NK-92 (cell line): ENCODE measurements around the gene GLTPD2.

ENCODE experiments used
- DNase-seq: peaks from one replicate; lab custom pipeline; 2025; ENCODE audit not compliant: unreplicated experiment; lab: John Stamatoyannopoulos, UW

The GLTPD2 gene

DNA sequence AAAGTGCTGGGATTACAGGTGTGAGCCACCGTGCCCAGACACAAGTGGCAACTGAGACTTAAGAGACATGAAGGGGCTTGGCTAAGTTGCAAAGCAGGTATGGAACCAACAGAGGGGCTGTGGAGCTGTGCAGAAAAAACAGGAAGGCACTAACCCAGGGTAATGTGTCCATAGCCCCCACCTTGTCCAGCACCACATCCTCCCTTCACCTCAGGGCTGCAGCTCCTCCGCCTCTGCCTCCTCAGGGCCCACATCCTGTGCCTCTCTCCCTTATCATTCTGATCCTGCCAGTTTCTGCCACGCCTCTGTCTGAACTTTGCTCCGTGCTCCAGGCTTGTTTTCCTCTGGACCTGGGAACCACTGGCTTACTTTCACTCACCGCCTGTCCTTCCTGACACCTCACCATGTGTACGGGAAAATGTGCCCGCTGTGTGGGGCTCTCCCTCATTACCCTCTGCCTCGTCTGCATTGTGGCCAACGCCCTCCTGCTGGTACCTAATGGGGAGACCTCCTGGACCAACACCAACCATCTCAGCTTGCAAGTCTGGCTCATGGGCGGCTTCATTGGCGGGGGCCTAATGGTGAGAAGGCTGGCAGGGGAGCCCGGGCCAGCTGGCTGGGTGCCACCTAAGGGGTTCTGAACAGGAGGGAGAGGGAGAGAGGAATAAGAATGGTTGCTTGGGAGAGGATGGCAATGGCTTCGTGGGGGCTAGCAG is 17.1 kb upstream of the GLTPD2 start, which contains the start of gene TM4SF5:
Gene TM4SF5 (plus strand): TSS at position 368 of the 716 bp plus-strand sequence. CDS start 37 bp downstream, at position 405.
- DNase-seq: no peak

DNA sequence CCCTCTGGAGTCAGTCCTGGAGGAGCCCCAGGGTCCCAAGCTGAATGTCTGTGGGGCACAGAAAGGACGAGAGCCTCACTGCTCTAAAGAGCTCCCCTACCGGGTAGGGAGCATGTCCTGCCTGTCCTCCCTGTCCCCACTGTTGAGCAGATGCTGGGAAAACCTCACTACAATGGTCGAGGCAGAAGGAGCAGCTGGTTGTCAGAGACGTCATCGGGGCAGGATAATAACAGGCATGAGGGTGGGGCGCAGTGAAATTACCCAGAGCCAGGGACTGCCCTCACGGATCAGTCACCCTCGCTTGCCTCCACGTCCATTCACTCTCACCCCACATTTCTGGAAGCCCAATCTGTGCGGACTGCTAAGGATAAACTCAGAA is 16.5 kb upstream of the GLTPD2 start:
- DNase-seq: no peak

DNA sequence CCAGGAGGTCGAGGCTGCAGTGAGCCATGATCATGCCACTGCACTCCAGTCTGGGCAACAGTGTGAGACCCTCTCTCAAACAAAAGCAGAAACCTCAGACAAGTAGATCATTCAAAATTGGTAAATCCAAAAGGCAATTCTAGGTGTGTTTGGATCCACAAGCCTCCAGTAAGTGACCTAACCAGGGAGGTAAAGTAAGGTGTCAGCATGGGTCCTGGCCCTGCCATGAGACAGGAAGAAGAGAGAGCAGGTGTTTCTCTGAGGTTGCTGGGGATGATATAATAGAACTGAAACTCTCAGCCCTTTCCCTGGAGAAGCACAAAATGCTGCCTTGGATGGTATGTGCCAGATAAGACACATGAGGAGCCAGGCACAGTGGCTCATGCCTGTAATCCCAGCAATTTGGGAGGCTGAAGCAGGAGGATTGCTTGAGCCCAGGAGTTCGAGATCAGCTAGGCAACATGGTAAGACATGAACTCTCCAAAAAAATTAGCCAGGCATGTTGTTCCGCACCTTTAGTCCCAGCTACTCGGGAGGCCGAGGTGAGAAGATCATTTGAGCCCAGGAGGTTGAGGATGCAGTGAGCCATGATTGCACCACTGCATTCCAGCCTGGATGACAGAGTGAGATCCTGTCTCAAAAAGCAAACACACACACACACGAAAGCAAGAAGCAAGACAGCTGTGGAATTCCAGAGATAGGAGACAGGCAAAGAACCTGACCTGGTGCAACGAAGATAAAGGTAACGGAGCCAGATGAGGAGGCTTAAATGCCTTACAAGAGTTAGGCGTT is 10.6 kb upstream of the GLTPD2 start:
- DNase-seq: no peak

DNA sequence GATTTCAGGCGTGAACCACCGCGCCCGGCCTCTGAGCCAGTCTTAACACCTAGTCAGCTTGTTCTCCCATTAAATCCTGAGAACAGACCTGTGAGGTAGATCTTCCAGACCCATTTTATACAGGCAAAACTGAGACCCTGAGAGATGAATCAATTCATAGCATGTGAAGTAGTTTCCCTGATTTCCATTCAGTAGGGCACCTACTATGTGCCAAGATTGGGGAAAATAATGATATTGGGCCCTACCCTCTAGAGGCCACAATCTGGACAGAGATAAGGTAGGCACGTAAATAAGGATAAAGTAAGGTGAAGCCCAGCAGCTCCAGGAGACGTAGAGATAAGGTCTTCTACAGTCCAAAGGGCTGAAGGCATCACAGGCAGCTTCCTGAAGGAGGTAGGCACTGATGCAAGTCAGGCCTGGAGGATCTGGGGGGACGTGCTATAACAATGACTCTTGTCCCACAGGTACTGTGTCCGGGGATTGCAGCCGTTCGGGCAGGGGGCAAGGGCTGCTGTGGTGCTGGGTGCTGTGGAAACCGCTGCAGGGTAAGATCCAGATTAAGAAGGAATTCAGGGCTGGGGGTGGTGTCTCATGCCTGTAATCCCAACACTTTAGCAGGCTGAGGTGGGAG is 8.3 kb upstream of the GLTPD2 start:
- no peak for DNase-seq

DNA sequence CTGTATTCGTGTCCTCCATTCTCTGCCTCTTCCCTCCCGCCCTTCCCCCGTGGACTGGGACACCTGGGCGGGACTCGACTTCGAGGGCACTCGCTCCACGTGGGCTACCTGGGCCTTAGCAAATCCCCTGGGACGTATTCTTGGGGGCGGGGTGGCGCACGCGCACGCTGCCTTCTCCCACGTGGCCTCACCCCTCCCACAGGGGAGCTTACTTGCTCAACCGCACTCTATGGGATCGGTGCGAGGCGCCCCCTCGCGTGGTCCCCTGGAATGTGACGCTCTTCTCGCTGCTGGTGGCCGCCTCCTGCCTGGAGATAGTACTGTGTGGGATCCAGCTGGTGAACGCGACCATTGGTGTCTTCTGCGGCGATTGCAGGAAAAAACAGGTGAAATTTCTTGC is 6.1 kb upstream of the GLTPD2 start:
- DNase-seq: no peak

DNA sequence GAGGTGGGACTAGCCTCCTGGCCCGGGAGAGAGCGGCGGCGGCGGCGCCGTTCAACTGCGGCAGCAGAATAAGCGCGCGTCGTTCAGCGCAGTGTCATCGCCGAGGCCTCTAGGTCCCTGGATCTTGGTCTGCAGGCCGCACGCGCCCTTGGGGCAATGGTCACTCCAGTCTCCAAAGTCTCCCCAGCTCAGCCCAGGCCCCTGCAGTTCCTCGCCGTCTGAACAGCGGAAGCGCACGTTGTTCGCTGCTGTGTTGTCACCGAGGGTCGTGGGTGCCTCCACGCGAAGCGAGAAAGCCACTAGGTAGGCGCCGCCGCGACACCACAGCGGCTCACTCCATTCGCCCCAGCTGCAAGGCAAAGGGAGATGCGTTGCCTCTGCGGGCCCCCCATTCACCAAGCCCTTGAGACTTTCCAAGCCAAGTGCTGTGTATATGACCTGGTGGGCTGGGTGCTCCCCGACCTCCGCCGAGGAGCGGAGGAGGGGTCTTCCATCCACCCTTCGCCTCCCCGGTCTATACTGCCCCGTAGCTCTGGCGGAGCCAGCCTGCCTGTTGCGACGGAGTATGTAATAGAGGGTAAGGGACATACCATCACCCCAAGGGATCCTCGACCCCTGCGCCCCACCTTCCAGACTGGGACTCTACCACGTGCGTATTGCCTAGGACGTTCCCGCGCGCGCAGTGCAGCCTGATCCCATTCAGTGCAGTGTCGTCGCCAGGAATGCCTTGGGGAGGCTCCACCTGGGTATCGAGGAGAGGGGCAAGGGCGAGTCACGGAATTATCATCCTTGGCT is 3.3 kb upstream of the GLTPD2 start:
- DNase-seq: no peak

DNA sequence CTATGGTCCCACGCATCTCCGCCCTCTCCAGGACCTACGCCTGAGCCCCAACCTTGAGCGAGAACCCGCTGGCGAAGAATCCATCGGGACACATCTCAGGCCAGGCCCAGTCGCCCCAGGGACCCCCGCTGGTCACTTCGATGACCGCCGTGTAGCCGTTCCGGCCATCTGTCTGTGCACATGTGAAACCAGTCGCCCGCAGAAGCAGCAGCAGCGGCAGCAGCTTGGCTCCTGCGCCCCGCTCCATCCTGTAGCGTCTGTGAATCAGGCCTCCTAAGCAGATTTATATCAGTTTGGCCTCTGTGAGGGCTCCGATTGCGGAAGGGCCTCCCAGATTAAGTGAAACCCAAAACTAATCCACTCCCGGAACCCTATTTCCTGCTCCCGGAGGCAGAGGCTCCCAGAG is 2.7 kb upstream of the GLTPD2 start, which contains the start of gene VMO1:
Gene VMO1 (minus strand): TSS at position 259 of the 406 bp plus-strand sequence. CDS start 12 bp downstream, at position 247.
- DNase-seq: no peak

DNA sequence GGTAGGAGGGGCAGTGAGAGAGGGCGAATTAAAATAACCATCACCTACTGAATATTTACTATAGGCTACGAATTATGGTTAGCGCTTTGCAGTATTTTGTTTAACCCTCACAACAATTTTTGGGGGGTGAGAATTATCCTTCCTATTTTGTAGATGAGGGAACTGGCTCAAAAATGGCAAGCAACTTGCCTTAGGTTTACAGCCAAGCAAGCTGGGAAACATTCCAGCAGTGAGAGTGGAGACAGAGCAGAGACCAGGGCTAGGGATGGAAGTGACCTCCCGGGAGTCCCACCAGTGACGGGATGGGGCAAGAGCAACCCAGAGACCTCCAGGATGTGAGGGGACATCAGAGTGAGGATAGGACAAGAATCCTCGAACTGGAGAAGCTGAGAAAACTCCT is 2.2 kb upstream of the GLTPD2 start:
- no peak for DNase-seq

DNA sequence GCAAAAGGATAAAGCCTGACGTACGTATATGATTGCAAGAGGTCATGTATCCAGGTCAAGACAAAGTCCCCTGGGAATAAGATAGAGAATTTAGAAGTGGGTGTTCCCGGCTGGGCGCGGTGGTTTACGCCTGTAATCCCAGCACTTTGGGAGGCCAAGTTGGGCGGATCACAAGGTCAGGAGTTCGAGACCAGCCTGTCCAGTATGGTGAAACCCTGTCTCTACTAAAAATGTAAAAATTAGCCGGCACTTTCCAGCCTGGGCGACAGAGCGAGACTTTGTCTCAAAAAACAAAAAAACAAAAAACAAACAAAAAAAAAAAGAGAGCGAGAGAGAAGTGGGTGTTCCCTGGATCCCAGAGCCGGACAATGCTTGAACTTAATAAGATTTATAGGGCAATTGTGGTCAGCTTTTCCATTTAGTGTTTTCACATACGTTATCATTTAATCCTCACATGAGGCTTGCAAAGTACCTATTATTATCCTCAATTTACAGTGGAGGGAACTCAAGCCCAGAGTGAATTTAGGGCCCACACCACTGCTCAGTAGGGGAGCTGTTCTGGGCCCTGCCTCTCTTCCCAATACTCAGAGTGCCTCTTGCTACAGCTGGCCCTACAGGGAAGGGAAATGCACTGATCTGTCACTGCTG is 481 bp upstream of the GLTPD2 start:
- no peak for DNase-seq

DNA sequence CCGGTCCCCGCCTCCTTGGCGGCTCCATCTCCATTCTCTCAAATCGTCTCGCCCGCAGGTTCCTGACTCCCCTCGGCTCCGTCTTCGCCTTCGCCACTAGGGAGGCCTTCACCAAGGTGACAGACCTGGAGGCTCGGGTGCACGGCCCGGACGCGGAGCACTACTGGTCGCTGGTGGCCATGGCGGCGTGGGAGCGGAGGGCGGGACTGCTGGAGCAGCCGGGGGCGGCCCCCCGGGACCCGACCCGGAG is 862 bp downstream of the GLTPD2 start:
- DNase-seq: no peak

DNA sequence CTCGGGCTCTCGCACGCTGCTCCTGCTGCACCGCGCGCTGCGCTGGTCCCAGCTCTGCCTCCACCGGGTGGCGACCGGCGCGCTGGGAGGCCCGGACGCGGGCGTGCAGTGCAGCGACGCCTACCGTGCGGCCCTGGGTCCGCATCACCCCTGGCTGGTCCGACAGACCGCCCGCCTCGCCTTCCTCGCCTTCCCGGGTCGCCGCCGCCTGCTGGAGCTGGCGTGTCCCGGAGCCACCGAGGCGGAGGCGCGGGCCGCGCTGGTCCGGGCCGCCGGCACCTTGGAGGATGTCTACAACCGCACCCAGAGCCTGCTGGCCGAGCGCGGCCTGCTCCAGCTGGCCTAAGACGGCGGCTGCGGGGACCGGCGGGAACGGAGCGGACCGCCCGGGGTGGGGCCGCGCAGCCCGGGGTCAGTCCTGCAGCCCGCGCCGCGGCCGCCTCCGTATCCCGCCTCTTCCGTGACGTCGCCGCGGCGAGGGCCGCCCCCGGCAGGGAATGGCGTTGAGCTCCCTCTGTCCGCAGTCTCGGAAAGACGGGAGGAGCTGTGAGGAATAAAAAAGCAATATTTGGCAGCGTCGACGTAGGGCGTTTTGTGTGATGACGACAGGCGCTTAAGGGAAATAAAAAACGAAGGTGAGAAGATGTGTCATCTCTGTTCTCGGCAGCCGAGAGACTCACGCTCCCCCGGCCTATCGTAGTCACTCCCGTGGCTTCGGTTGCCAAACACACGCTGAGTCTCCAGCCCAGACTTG is 1.4 kb downstream of the GLTPD2 start:
- no peak for DNase-seq

DNA sequence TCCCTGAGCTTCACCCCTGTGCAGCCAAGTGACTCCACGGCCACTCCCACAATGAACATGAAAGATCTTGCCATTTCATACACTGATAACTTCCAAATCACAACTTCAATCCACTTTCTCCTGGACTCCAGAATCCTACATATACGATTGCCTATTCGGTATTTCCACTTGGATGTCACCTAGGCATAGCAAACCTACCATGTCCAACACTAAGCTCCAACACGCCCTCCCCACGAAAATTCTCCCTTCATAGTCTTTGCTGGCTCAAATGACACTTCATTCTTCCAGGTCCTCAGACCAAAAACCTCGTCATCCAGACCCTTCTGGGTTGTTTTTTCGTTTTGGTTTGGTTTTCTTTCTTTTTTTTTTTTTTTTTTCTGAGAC is 1.9 kb downstream of the GLTPD2 start:
- DNase-seq: no peak

DNA sequence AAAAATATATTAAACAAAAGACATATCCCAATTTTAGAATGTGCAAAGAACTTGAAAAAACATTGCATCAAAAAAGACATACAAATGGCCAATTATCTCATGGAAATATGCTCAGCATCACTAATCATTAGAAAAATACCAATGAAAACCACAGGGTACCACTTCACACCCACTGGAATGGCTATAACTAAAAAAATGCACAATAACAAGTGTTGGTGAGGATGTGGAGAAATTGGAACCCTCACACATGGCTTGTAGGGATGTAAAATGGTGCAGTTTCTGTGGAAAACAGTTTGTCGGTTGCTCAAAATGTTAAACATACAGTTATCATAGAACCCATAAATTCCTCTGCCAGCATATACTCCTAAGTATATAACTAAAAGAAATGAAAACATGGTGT is 6.4 kb downstream of the GLTPD2 start:
- no peak for DNase-seq

DNA sequence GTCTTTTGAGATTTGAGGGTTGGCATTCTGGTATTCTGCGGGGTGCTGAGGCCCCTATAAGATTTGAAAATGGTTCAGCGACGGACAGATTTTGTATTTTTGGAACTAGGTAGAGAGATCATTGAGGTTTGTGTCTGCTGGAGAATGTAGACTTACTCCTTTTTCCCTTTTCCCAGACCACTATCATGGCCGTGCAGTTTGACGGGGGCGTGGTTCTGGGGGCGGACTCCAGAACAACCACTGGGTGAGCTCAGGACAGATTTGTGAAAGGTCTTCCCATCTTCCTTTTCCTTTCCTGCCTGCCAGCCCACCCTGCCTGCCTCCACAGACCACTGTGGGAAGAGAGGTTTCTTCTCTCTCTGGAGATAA is 7.8 kb downstream of the GLTPD2 start:
- no peak for DNase-seq

DNA sequence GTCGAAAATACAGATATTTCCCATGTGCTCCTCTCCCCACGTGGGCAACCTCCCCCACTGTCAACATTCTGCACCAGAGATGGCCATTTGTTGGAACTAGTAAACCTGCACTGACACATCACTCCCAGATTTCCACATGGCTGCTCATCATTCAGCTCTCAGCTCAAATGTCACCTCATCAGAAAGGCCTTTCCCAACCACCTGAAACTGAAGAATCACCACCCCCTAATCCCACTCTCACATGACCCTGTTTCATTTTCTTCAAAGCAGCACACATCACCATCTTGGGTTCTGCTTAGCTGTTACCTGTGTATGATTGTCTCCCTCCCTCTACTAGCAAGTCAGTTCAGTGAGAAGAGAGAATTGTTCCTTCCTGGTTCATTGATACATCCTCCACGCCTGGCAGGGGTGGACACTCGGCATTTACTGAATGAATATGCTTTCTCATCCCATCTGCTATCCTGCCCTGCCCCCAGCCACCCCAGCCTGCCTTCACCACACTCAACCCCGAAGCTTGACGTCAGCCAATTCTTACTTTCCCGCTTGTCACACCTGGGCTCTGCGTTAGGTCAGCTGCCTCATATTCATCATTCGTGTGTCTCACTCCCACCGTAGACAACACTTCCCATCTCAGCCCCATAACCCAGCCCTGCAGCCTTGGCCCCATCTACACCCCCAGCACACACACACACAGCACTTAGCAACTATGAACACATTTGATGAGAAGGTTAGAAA is 11.9 kb downstream of the GLTPD2 start:
- no peak for DNase-seq

DNA sequence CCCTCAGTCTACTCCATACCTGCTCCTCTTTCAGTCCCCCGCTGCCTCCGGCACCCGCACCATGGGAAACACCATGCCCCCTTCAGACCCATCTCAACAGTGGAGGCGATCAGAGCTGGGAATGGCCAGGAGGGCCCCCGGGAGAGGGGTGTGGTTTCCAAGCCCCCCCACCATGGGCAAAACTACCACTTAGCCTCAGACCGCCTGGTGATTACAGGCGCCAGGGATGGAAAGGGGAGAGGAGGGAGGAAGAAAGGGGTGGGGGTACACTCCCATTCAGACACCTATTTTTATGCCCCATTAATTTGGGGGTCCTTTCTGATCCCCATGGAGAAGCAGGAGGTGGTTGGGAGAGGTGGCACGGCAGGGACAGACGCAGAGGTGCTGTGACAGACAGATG is 13.5 kb downstream of the GLTPD2 start, which contains the start of gene C17orf114:
Gene C17orf114 (minus strand): TSS at position 101 of the 400 bp plus-strand sequence.
- no peak for DNase-seq

DNA sequence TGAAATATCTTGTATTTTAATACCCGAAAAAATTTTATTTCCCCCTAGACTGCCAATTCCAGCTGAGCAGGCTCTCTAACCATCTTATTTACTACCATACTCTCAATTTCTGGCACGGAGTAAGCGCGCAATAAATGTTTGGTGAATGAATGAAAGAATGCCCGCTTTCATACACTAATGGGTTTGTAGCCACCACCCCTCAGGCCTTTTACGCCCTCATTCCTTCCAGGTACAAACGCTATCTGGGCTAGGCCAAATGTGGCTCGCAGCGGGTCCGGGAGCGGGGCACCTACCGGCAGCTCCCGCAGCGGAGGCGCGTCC is 17.7 kb downstream of the GLTPD2 start:
- DNase-seq: no peak

DNA sequence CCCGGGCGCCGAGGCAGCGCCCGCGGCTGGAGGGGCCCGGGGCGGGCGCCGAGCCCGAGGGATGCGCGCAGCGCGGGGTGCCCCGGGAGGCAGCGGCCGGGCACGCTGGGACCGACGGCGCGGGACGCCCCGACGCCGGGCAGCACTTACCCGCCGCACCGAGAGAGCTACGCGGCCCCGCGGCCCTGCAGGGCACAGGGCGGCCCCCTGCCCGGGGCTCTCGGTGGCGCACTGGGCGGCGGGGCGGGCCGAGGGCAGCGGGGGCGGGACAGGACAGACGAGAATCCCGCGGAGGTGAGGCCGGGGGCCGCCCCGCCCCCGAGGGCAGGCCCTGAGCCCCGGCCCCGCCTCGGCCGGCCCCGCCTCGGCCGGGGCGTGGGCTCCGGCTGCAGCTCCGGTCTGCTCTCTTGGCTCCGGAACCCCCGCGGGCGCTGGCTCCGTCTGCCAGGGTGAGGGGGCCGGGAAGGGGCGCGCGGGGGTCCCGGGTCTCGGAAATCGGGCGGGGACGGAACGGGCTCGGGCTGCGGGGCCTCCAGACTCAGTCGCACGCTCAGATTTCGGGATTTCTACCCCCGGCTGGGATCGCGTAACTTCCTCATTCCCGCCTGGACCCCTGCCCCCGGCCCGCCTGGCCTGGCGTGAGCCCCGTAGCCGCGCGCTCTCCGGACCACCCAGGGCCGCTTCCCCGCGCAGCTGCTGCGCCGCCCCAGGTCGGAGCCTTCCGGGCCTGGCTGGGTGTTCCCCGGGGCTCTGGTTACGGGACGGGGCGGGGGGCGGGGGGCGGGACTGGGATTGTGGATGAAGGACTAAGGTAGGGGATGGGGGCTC is 18.2 kb downstream of the GLTPD2 start, which contains the start of gene PLD2:
Gene PLD2 (plus strand): TSS at position 376 of the 828 bp plus-strand sequence. CDS start 621 bp downstream, outside the sequence.
- no peak for DNase-seq
